Naive thymus-derived CD8-positive, alpha-beta T cell (primary cell): Measurements from ENCODE around the gene LYRM4. TPM values are rescaled to one million over a fixed set of nuclear protein-coding genes. Genes with fewer than 3 reads are reported as not detected.

Source experiments
- ATAC-seq, 2 donors: fragments of 150-1000 bp; cut with Tn5 transposase in 1 of 2; sonication (Bioruptor Pico), chemical (Tn5 transposase) in 1 of 2; 1 replicate in 1 of 2; 2 replicates in 1 of 2; pipeline ENCODE4 v1.10.0; 2021; ENCODE audit warnings: mild to moderate bottlenecking in 2 of 2, moderate library complexity in 2 of 2
- POLR2A ChIA-PET: fragments of 350-600 bp; sonication (Branson Sonifier 250); formaldehyde crosslinking; loops from one replicate; lab custom pipeline; 2021; ENCODE audit warnings: antibody characterized with exemption; lab: Charles Lee
- DNase-seq, 10 donors: peaks; one replicate each; pipeline versions ENCODE4 v3.0.0 to v3.0.0-alpha.2; 2020 to 2022
- H3K27ac Mint-ChIP-seq, 10 donors: one replicate each; pipeline ENCODE4 v1.8.0; 2020 to 2022; ENCODE audit warnings: mild to moderate bottlenecking in 10 of 10, mixed read lengths in 10 of 10, moderate library complexity in 4 of 10, inconsistent platforms in 1 of 10
- H3K27me3 Mint-ChIP-seq, 5 donors: one replicate each; pipeline ENCODE4 v1.8.0; 2021 to 2022; ENCODE audit warnings: mixed read lengths in 5 of 5
- H3K36me3 Mint-ChIP-seq, 3 donors: one replicate each; pipeline ENCODE4 v1.8.0; 2020 to 2022; ENCODE audit warnings: mixed read lengths in 3 of 3, mild to moderate bottlenecking in 2 of 3, inconsistent platforms in 1 of 3
- H3K4me1 Mint-ChIP-seq, 4 donors: one replicate each; pipeline ENCODE4 v1.8.0; 2021 to 2022; ENCODE audit warnings: mixed read lengths in 4 of 4
- H3K4me3 Mint-ChIP-seq, 10 donors: one replicate each; pipeline ENCODE4 v1.8.0; 2020 to 2022; ENCODE audit warnings: mild to moderate bottlenecking in 10 of 10, mixed read lengths in 10 of 10, moderate library complexity in 6 of 10, inconsistent platforms in 1 of 10
- H3K9me3 Mint-ChIP-seq, 9 donors: one replicate each; pipeline ENCODE4 v1.8.0; 2020 to 2022; ENCODE audit warnings: mixed read lengths in 9 of 9, mild to moderate bottlenecking in 3 of 9, inconsistent platforms in 1 of 9, moderate library complexity in 1 of 9
- polyA plus RNA-seq, 3 donors: library from polyadenylated mRNA; unstranded; fragments of 300-500 nt; fragmentation: Illumina TruSeq; gene quantifications; one replicate each; pipeline ENCODE4 v1.2.3, GENCODE V29; 2021
- total RNA-seq, 8 experiments: library from RNA in 2 of 8; stranded (reverse) in 2 of 8; gene quantifications; one replicate each; pipeline ENCODE4 v1.2.3 and lab custom pipeline; 2021 to 2026

Gene LYRM4
- total and polyA plus RNA-seq, 5 experiments from 2014 or later = 27.8 to 56.8 (median 52.3) TPM

DNA sequence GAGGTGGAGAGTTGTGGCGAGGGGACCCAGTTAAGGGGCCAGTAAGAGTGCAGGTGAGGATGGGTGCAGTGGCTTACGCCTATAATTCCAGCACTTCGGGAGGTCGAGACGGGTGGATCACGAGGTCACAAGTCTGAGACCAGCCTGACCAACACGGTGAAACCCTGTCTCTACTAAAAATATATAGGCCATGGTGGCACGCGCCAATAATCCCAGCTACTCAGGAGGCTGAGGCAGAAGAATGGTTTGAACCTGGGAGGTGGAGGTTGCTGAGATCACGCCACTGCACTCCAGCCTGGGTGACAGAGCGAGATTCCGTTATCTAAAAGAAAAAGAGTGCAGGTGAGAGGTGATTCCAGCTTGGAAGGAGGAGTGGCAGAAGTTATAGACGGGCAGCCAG, 147.7 kb downstream of the LYRM4 start:
- H3K27ac Mint-ChIP-seq = peak overlapping the region in 1 of 10 donors; percentile 8
- H3K4me1 Mint-ChIP-seq = no peaks in the 10 kb centered on the region
- DNase-seq = no peak
- H3K9me3 Mint-ChIP-seq = no peaks in the 10 kb centered on the region
- no peaks in the 10 kb centered on the region for H3K27me3 Mint-ChIP-seq
- POLR2A ChIA-PET = no interaction called here
- H3K36me3 Mint-ChIP-seq = peaks cover 0 to 20% (median 6%) of the 10 kb centered on the region in 3 donors
- ATAC-seq = no peak
- no peak overlapping the region for H3K4me3 Mint-ChIP-seq

DNA sequence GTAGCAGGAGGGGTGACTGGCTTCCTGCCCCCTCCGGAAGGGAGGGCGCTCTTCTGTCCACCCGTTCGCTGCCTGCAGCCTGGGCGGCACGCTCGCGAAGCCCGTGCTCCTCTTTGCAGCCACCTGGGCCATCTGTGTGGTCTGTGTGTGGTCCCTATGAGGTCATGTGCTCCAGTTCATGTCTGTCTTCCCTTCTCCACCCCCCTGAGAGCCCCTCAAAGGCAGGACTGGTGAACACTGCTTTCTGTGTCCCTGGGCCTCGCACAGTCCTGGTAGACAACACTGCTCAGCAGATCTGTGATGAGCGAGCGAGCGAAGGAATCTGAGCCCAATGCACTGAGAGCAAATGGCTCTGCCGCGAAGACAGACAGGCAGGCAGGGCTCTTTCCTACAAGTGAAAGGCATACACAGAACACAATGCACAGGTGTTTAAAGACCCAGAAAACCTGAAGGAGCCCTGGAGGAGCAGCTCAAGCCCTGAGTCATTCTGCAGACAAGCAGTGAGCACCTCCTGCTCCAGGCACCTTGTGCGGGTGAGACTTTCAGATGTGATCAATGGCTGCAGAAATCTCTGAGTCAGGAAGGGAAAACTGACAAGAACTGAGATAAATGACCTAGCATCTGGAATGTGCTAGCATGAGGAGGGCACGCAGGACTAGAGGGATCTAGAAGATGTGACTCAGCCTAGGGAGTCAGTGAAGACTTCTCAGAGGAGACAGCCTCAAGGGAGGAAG, 148.5 kb downstream of the LYRM4 start:
- Mint-ChIP-seq H3K4me3 (no peak overlapping the region), H3K27ac (no peak overlapping the region), H3K36me3 (peaks cover 0 to 20% (median 6%) of the 10 kb centered on the region in 3 donors), H3K27me3 (no peaks in the 10 kb centered on the region), H3K4me1 (no peaks in the 10 kb centered on the region), H3K9me3 (no peaks in the 10 kb centered on the region)
- ATAC-seq = no peak
- DNase-seq = no peak
- POLR2A ChIA-PET = no interaction called here

DNA sequence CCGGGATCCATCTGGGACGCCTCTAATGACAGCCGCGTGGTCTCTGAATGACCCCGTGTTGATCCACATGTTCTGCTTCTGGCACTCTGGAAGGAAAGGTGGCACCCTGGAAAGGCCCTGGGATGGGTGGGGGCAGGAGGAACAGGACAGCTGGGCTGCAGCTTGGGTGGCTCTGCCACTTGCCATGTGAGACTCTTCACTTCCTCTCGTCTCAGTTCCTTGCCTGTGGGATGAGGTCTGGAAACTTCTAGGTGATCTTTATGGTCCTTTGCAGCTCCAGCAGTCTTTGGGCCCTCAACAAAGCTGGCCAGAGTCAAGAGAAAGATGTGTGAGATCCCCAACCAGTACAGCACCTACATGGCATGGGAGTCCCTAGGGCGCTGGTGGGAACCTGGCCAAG, 149.1 kb downstream of the LYRM4 start:
- no peaks in the 10 kb centered on the region for H3K9me3 Mint-ChIP-seq
- no peak for DNase-seq
- H3K27me3 Mint-ChIP-seq = no peaks in the 10 kb centered on the region
- peaks cover 0 to 18% (median 9%) of the 10 kb centered on the region in 3 donors for H3K36me3 Mint-ChIP-seq
- no peak for ATAC-seq
- H3K4me3 Mint-ChIP-seq = no peak overlapping the region
- peak overlapping the region in 1 of 10 donors; percentile 24 for H3K27ac Mint-ChIP-seq
- POLR2A ChIA-PET = no interaction called here
- no peaks in the 10 kb centered on the region for H3K4me1 Mint-ChIP-seq

DNA sequence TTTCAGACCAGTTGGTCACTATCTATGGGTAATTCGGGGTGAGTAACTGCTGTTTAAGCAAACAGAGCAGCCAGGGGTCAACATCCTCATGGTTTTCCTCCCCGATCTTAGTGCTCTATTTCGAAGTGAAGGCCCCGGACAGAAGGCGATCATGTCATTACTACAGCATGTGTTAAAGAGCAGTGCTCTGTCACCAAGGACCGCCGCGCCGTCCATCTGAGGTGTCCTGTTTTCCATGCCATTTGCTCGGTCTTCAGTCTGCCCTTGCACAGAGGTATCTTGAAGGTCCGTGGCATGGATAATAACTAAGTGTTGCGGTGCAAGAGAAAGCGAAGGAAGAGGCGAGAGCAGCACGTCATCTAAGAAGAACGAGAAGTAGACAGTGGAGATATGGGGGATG, 150.5 kb downstream of the LYRM4 start:
- Mint-ChIP-seq H3K27me3 (no peaks in the 10 kb centered on the region), H3K9me3 (peaks cover 0 to 6% (median 0%) of the 10 kb centered on the region in 9 donors), H3K27ac (no peak overlapping the region), H3K4me3 (no peak overlapping the region), H3K36me3 (peaks cover 6 to 20% (median 13%) of the 10 kb centered on the region in 3 donors), H3K4me1 (no peaks in the 10 kb centered on the region)
- POLR2A ChIA-PET = no interaction called here
- ATAC-seq = no peak
- DNase-seq = no peak

DNA sequence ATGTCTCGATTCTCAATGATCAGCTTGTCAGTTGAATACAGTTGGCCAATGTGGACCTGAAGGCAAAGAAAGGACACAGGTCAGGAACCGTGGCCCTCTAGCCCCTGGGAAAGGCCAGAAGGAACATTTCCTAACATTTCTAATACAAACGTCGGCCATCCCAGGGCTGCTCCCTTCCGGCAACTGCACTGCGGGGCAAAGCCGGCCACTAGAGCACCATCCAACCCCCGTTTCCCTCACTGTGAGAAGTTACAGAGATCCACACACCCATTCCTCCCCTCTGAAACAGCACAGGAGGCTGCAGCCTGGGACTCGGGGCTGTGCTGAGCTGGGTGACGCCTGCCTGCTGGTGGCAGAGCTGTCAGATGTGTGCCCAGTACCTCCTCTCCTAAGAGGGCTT, 151.3 kb downstream of the LYRM4 start:
- no peak overlapping the region for H3K27ac Mint-ChIP-seq
- no peaks in the 10 kb centered on the region for H3K4me1 Mint-ChIP-seq
- DNase-seq = no peak
- ATAC-seq = no peak
- POLR2A ChIA-PET = no interaction called here
- H3K4me3 Mint-ChIP-seq = no peak overlapping the region
- H3K36me3 Mint-ChIP-seq = peaks cover 11 to 22% (median 14%) of the 10 kb centered on the region in 3 donors
- no peaks in the 10 kb centered on the region for H3K27me3 Mint-ChIP-seq
- H3K9me3 Mint-ChIP-seq = peaks cover 0 to 8% (median 0%) of the 10 kb centered on the region in 9 donors

DNA sequence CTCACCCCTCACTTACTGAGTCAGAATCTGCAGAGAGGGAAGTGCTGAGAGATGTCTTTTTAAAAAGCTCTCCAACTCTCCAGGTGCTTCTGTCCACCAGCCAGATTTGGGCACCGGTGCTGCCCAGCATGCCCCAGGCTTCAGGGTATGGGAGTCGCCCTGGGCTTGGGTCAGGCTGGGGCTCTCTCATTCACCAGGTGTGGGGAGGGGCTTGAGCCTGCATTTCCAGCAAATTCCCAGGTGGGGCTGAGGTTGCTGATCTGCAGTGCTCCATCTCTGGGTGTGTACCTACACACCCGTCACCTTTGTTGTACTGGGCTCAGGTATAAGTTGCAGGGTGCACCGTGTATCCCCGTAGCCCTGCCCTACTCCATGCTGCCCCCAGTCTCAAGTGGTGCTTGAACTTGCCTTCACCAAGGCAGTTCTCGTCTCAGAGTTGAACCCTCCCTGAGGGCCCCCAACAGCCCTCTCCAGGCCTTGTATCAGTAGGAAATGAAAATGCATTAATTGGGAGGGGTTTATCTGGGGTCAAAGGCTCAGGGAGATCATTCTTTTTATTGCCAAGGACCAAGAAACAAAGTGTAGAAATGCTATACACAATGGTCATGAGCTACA, 152.1 kb downstream of the LYRM4 start:
- Mint-ChIP-seq H3K27ac (no peak overlapping the region), H3K36me3 (peaks cover 11 to 22% (median 16%) of the 10 kb centered on the region in 3 donors), H3K4me1 (no peaks in the 10 kb centered on the region), H3K27me3 (no peaks in the 10 kb centered on the region), H3K9me3 (peaks cover 0 to 8% (median 0%) of the 10 kb centered on the region in 9 donors), H3K4me3 (no peak overlapping the region)
- ATAC-seq (no peak), DNase-seq (no peak)
- POLR2A ChIA-PET = no interaction called here

DNA sequence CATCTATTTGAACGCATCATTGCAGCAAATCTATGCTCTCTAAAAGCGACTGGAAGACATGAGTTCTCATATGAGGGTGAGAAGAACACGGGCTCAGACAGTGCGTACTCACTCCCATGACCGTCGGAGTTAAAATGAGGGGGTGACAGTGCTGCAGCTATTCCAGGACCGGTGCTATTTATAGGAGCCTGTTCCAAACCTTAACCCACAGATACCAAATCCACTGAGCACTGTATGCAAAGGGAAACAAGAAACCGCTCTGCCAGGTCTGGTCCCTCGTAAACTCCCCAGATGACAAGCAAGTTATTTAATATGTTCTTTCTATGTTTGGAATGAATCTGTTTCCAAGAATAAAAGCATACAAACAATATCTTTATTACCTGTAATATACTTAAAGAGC, 152.7 kb downstream of the LYRM4 start:
- POLR2A ChIA-PET = no interaction called here
- Mint-ChIP-seq H3K27me3 (no peaks in the 10 kb centered on the region), H3K36me3 (peaks cover 11 to 22% (median 18%) of the 10 kb centered on the region in 3 donors), H3K27ac (peak overlapping the region in 1 of 10 donors; percentile 14), H3K9me3 (peaks cover 0 to 9% (median 0%) of the 10 kb centered on the region in 9 donors), H3K4me3 (no peak overlapping the region), H3K4me1 (no peaks in the 10 kb centered on the region)
- ATAC-seq (no peak), DNase-seq (no peak)

DNA sequence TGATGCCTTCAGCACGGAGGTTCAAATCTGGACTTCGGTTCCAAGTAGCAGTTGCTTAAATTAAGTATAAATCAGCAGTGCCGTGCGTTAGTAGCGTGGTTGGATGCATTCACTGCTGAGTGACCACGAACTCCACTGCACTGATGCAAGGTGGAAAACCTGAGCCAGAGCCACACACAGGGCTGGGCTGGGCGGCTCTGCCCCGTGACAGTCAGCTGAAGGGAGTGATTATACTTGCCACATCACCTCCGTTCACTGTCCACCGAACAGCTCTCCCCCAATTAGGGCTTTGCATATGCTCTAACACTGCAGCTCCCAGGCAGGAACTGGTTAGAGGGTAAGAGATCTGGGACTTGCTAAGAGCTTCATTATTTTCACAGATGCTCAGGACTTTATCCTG, 153.4 kb downstream of the LYRM4 start:
- H3K4me3 Mint-ChIP-seq = peak overlapping the region in 1 of 10 donors; percentile 6
- no peak for ATAC-seq
- no peaks in the 10 kb centered on the region for H3K27me3 Mint-ChIP-seq
- no peak overlapping the region for H3K27ac Mint-ChIP-seq
- DNase-seq = no peak
- H3K9me3 Mint-ChIP-seq = peaks cover 0 to 16% (median 0%) of the 10 kb centered on the region in 9 donors
- no peaks in the 10 kb centered on the region for H3K4me1 Mint-ChIP-seq
- POLR2A ChIA-PET = no interaction called here
- H3K36me3 Mint-ChIP-seq = peaks cover 11 to 18% (median 17%) of the 10 kb centered on the region in 3 donors

DNA sequence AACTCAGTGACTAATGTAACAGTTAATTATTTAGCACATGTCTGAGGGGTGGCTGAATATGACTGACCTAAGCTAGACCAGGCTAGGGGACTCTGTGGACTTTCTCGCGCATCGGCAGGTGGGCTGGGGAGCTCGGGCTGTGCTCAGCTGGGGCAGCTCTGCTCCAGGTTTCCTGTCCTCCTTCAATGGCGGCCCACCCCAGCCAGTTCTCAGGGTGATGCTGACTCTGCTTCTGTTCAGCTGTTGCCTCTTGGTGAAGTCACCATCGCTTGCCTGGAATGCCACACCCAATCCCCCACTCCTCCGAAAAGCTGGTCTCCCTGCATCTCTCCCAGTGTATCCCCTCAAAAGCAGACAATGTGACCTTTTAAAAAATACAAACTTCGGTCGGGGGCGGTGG, 155.6 kb downstream of the LYRM4 start:
- H3K9me3 Mint-ChIP-seq = peaks cover 0 to 31% (median 2%) of the 10 kb centered on the region in 9 donors
- H3K4me3 Mint-ChIP-seq = no peak overlapping the region
- no peak overlapping the region for H3K27ac Mint-ChIP-seq

DNA sequence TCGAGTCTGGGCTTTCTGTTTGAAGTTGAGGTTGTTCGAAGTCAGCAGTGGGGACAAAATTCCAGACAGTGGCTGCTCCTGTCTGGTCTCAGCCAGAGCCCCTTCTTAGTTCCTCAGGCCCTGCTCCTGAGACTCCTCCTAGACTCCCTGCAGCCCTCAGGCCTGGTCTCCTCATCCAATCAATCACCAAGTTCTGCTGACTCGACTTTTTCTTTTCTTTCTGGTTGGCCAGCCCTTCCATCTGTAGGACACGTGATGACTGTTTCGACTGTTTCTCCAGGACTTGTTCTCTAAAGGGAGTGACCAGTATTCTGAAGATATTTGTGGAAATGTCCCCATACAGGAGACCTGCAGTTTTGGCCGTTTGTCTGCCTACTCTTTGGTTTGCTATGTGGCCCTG, 156.1 kb downstream of the LYRM4 start:
- peaks cover 0 to 2% (median 0%) of the 10 kb centered on the region in 5 donors for H3K27me3 Mint-ChIP-seq
- DNase-seq = no peak
- H3K4me1 Mint-ChIP-seq = no peaks in the 10 kb centered on the region
- peaks cover 4 to 17% (median 15%) of the 10 kb centered on the region in 3 donors for H3K36me3 Mint-ChIP-seq
- no peak overlapping the region for H3K27ac Mint-ChIP-seq
- H3K4me3 Mint-ChIP-seq = no peak overlapping the region
- POLR2A ChIA-PET = no interaction called here
- H3K9me3 Mint-ChIP-seq = peaks cover 0 to 31% (median 2%) of the 10 kb centered on the region in 9 donors
- ATAC-seq = no peak

More for the DNA sequence above, 155.6 kb downstream of the LYRM4 start:
- peaks cover 6 to 17% (median 11%) of the 10 kb centered on the region in 3 donors for H3K36me3 Mint-ChIP-seq
- H3K4me1 Mint-ChIP-seq = no peaks in the 10 kb centered on the region
- no peak for ATAC-seq
- no peak for DNase-seq
- no peaks in the 10 kb centered on the region for H3K27me3 Mint-ChIP-seq
- POLR2A ChIA-PET = no interaction called here

DNA sequence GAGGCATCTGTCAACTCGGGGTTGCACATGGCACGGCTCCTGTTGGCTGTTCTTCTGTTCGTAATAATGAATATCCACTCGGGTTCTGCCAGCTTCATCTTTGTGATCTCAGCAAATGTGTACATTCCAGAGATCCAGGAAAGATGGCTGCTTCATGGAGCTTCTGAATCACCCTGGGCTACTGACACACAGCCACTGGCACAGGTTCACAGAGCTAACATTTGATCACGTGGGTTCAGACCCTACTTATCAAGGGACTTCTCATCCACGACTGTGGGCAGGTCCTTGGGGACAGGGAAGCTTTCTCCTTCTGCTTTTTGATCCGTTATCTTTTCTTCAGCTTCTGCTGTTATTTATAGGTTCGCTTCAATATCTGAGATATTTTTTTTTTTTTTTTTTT, 157.5 kb downstream of the LYRM4 start:
- peaks cover 4 to 17% (median 17%) of the 10 kb centered on the region in 3 donors for H3K36me3 Mint-ChIP-seq
- peaks cover 0 to 2% (median 0%) of the 10 kb centered on the region in 5 donors for H3K27me3 Mint-ChIP-seq
- DNase-seq = no peak
- no peak overlapping the region for H3K4me3 Mint-ChIP-seq
- no peak for ATAC-seq
- POLR2A ChIA-PET = no interaction called here
- no peak overlapping the region for H3K27ac Mint-ChIP-seq
- H3K4me1 Mint-ChIP-seq = no peaks in the 10 kb centered on the region
- peaks cover 0 to 31% (median 2%) of the 10 kb centered on the region in 9 donors for H3K9me3 Mint-ChIP-seq

DNA sequence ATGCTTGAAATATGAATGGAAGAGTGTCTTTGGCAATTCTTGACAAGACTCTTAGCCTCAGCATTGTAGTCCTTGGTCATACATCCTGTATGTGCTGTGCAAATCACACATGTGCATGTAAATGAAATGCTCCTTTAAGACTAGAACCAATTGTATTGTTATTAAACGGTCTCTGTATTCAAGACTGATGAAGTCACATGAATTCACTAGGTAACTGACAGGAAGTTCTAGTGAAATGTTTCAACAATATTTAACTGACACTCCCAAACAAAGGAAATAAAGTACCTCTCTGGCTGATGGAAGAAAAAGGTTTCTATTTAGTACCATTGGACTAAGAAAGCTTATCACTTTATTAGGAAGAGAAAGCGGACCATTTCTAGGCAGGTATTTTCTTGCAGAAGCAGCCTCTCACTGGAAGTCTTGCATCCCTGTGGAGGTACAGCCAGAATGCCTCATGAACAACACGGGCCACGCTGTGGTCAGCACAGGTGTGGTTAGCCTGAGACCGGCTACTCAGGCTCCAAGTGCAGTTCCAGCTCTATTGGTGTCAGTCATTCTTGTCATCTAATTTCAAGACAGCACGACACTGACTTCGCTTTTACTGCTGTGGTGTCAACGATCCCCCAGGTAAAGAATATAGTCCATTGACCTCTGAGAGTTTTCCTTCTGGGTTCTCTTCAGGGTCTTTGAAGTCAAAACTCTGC, 158.3 kb downstream of the LYRM4 start:
- Mint-ChIP-seq H3K4me3 (no peak overlapping the region), H3K9me3 (peaks cover 0 to 31% (median 2%) of the 10 kb centered on the region in 9 donors), H3K27me3 (peaks cover 0 to 2% (median 0%) of the 10 kb centered on the region in 5 donors), H3K27ac (no peak overlapping the region), H3K4me1 (no peaks in the 10 kb centered on the region), H3K36me3 (peaks cover 4 to 17% (median 17%) of the 10 kb centered on the region in 3 donors)
- ATAC-seq (no peak), DNase-seq (no peak)
- POLR2A ChIA-PET = interaction anchor here (0.6 kb wide), 1 partner anchor 748 kb away, joined by 3 read pairs; no protein-coding TSS in a partner anchor

DNA sequence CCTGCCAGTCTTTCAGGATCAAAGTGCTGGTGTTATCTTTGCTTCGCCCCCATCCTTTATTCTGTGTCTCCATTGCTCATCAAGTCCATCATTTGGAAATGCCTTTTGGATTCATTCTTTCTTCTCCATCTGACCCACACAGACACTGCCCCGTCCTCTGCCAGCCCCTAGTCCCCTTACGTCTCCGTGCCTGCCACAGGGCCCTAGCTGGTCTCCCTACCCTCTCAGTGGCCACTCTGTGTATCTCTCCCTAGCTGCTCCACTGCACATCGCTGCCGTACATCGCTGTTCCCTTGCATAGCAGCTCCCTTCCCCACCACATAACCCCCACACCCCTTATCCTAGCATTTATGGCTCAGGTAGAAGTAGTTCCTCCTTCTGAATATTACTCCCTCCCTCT, 159.9 kb downstream of the LYRM4 start:
- no peaks in the 10 kb centered on the region for H3K4me1 Mint-ChIP-seq
- H3K9me3 Mint-ChIP-seq = peaks cover 0 to 27% (median under 1%) of the 10 kb centered on the region in 9 donors
- ATAC-seq = no peak
- DNase-seq = no peak
- peaks cover 4 to 13% (median 10%) of the 10 kb centered on the region in 3 donors for H3K36me3 Mint-ChIP-seq
- POLR2A ChIA-PET = no interaction called here
- H3K27me3 Mint-ChIP-seq = peaks cover 0 to 2% (median 0%) of the 10 kb centered on the region in 5 donors
- H3K27ac Mint-ChIP-seq = no peak overlapping the region
- H3K4me3 Mint-ChIP-seq = no peak overlapping the region
